NAMALWA (cell line): ENCODE results near the gene KCNN1.
"Not testable (repeated sequence)": the region's sequence is repeated elsewhere in the genome, so short reads cannot be mapped to it uniquely, and the experiment has no call there.

Experiments used
- DNase-seq: peaks from one replicate; pipeline ENCODE4 v3.0.0-alpha.2; 2015; ENCODE audit warnings: low spot score

Gene KCNN1

DNA sequence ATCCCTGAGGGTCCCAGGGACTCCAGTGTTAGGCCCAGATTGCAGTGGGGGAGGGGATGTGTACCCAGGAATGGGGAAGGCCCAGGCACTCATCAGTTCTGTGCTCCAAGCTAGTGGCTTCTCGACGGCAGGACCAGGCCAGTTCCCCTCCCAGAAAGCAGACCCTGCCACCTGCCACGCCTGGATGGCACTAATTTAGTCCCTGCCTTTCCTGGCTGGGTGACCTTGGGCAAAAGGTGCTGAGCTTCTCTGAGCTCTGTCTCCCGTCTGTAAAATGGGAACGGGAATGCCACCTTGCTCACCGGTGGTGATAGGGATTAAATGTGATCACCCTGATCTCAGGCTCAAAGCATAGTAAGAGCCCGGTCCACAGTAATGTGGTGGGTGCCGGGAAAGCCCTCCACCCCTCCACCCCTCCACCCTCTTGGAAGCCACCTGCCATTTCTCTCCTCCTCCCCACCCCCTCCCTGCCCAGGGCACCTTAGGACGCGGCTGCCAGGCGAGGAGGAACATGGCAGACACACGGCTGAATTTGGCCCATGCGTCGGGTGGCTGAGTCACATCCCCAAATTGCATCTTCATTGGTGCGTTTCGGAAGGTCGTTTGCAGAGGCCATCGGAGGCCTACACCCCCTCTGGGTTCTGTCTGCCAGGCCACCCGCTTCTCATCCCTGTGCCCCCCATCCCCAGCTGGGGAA is 2.3 kb downstream of the KCNN1 start:
- no peak for DNase-seq

DNA sequence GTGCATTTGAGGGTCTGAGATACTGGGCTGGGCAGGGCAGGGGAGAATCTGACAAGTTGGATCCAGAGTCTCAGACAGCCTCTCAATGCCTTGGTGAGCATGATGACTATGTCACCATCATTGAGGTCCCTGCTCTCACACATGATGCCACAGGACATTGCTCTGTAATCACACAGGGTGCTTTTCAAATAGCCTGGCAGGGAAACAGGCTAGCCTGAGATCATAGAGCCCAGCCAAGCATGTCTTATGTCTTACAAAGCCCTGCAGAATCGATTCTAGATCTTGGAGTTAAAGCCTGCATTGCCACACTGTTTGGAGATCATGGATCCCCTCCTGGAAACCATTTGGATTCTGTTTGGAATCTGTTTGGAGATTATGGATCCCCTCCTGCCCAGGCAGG is 5.3 kb downstream of the KCNN1 start:
- DNase-seq: peak; percentile 27

- DNase-seq: no peak
Observed at GRCh38 chr19:17973759-17974158, 6.9 kb downstream of the KCNN1 start.

DNA sequence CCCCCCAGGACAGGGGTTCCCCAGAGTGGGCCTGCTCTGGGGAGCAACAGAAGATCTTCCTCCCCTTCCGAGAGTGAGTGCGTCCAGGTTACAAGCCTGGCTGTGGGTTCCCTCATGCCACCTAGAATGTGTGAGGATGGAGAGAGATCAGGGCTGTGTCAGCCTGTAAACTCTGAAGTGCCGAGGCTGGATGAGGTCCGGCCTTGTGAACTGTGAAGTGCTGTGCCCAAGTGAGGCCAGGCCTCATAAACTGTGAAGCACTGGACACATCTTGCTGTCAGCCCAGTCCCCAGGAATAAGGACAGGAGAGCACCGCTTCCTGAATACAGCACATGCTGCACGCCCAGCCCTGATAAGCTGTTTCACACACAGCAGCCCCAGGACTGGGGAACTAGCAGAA is 7.6 kb downstream of the KCNN1 start:
- DNase-seq: no peak

GRCh38 chr19:17975032-17975431 is 8.1 kb downstream of the KCNN1 start:
- DNase-seq: no peak

DNA sequence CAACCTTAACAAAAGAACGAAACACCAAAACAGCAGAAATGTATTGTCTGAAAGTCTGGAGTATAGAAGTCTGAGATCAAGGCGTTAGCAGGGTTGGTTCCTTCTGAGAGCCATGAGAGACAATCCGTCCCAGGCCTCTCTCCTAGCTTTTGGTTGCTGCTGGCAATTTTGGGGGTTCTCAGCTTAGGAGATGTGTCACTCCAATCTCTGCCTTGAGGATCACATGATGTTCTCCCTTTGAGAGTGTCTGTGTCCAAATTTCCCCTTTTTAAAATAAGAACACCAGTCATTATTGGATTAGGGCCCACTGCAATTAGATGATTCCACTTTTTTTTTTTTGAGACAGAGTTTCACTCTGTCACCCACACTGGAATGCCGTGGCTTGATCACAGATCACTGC is 10.1 kb downstream of the KCNN1 start:
- DNase-seq: no peak

- no peak for DNase-seq
Observed at GRCh38 chr19:17977488-17977887, 10.6 kb downstream of the KCNN1 start.

DNA sequence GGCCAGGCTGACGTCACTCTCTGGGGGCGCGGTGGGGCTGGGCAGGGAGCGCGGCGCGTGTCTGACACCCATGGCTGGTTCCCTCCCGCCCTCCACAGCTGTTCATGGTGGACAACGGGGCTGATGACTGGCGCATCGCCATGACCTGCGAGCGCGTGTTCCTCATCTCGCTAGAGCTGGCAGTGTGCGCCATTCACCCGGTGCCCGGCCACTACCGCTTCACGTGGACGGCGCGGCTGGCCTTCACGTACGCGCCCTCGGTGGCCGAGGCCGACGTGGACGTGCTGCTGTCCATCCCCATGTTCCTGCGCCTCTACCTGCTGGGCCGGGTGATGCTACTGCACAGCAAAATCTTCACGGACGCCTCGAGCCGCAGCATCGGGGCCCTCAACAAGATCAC is 14.7 kb downstream of the KCNN1 start:
- DNase-seq: no peak

- no peak for DNase-seq
Observed at GRCh38 chr19:17982430-17982829, 15.5 kb downstream of the KCNN1 start.

GRCh38 chr19:17985037-17985818 is 18.3 kb downstream of the KCNN1 start:
- DNase-seq: no peak

- DNase-seq: not testable (repeated sequence)
Observed at GRCh38 chr19:17986569-17986968, 19.7 kb downstream of the KCNN1 start.

DNA sequence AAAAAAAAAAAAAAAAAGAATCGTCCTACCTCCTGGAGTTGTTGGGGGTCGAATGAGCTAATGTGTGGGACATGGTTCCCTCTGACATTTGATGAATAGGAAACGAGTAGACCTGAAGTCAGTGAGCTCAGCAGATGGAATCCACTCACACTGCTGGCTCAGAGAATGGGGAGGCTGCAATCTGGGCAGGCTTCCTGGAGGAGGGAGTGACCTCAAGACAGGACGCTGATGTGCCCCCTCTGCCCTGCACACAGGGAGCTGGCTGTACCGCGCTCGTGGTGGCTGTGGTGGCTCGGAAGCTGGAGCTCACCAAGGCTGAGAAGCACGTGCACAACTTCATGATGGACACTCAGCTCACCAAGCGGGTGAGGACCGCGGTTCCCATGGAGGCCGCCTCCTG is 21.3 kb downstream of the KCNN1 start:
- no peak for DNase-seq

GRCh38 chr19:17989425-17990094 is 22.7 kb downstream of the KCNN1 start:
- no peak for DNase-seq

DNA sequence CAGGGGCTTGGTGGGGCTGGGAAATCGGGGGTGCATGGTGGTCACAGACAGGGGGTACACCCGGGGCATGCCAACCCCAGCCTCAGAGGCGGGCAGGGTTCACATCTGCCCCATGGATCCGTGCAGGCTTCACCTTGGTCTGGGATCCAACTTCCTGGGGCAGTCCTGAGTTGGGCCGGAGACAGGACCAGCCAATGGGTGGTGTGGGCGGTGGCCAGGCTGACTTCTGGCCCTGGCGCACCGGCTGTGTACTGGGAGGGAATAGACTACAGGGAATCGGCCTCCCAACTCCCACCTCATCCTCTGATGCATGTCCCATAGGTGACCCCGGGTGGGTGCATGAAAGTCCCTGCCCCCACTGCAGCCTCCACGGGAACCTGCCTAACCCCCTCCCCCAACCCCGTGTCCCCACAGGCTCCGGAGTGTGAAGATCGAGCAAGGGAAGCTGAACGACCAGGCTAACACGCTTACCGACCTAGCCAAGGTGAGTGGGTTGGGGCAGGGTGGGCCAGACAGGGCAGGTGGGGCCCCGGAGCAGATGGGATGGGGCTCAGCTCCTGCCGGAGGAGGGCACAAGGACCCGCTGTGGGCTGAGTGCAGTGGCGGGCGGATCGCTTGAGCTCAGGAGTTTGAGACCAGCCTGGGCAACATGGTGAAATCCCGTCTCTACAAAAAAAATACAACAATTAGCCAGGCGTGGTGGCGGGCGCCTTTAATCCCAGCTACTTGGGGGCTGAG is 26.3 kb downstream of the KCNN1 start:
- DNase-seq: no peak

DNA sequence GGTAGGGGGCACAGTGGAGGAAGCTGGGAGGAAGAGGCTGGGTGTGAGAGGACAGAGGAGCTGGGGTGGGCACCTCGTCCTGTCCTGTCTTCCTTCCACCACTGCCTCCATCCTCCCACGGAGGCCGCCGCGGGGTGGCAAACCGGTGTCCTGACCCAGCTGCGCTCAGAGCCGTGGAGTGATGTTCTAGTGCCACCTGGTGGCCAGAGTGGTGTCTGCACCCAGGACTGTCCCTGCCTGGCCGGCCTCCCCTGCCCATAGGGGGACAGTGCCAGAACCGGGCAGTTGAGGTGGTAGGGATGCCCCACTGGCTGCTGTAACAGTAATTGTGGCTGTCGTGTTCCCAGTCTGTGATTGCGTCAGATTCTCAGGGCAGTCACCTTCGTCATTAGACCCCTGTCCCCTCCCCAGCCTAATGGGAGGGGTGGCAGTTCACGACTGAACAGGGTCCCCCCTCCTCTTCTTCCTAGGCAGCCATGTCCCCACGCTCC is 30.0 kb downstream of the KCNN1 start:
- DNase-seq: peak; percentile 86

GRCh38 chr19:17997969-17998826 is 31.3 kb downstream of the KCNN1 start:
- no peak for DNase-seq

GRCh38 chr19:17998827-17999150 is 31.9 kb downstream of the KCNN1 start:
- DNase-seq: no peak

- DNase-seq: no peak
Observed at GRCh38 chr19:17999684-18000479, 33.0 kb downstream of the KCNN1 start.

DNA sequence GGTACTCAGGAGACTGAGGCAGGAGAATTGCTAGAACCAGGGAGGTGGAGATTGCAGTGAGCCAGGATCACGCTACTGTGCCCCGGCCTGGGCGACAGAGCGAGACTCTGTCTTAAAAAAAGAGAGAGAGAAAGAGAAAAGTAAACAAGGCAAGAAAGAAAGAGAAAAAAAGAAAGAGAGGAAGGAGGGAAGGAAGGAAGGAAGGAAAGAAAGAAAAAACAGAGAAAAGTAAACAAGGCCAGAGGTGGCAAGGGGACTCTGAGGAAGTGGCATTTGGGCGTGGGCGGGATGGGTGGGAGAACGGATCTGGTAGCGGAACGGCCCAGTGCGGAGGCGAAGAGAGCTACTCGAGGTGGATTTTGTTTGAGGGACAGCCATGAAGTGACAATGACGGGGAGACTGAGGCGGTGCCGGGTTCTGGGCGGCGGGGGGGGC is 33.6 kb downstream of the KCNN1 start:
- no peak for DNase-seq
